Dermis microvascular lymphatic vessel endothelial cell (primary cell): ENCODE data around the gene LAMTOR1. TPM values are rescaled to one million over a fixed set of nuclear protein-coding genes. Genes with fewer than 3 reads are reported as not detected.

Experiments used
- total RNA-seq: library from RNA; depleted of rRNA; stranded (reverse); fragments of >200 nt; gene quantifications from 2 replicates; pipeline ENCODE4 v1.2.1, GENCODE V29; 2014

LAMTOR1 gene
- total RNA-seq, 1 donor from 2014 or later: 91.1 TPM

Other genes with a start within 250 kb of the LAMTOR1 start
- gene DEFB131B, start 224.8 kb downstream of the LAMTOR1 start, total RNA-seq: not detected in 2 replicates
- gene XNDC1N, start 174.7 kb downstream of the LAMTOR1 start, total RNA-seq: 6.0 and 6.2 TPM in 2 replicates
- gene RNF121, start 174.3 kb downstream of the LAMTOR1 start, total RNA-seq: 19.6 and 26.3 TPM in 2 replicates
- 1.5 and 1.8 TPM in 2 replicates for gene IL18BP, start 104.4 kb downstream of the LAMTOR1 start, total RNA-seq
- 101 and 119 TPM in 2 replicates for gene NUMA1, start 22.8 kb downstream of the LAMTOR1 start, total RNA-seq
- gene LRRC51, start 22.4 kb downstream of the LAMTOR1 start, total RNA-seq: 3.2 and 4.2 TPM in 2 replicates
- not detected in 2 replicates for gene TOMT, start 2.6 kb upstream of the LAMTOR1 start, total RNA-seq
- 16.8 and 24.6 TPM in 2 replicates for gene ANAPC15, start 9.4 kb upstream of the LAMTOR1 start, total RNA-seq
- gene FOLR3, start 32.4 kb upstream of the LAMTOR1 start, total RNA-seq: not detected in 2 replicates
- not detected in 2 replicates for gene FOLR1, start 88.8 kb upstream of the LAMTOR1 start, total RNA-seq
- gene FOLR2, start 113.5 kb upstream of the LAMTOR1 start, total RNA-seq: not detected in 2 replicates
- 31.3 and 41.0 TPM in 2 replicates for gene INPPL1, start 121.5 kb upstream of the LAMTOR1 start, total RNA-seq
- not detected in 2 replicates for gene PHOX2A, start 140.9 kb upstream of the LAMTOR1 start, total RNA-seq